Suprapubic skin (tissue), 4 donors: ENCODE results near the gene RASIP1.

Experiments used
- EP300 ChIP-seq: sonication (generic); formaldehyde crosslinking; IDR thresholded peaks from one replicate; pipeline ENCODE4 v1.6.1; 2017; ENCODE audit warnings: antibody characterized with exemption
- POLR2A ChIP-seq, 2 donors: fragments of 450-650 bp; IDR thresholded peaks; one replicate each; pipeline ENCODE4 v1.6.1; 2017; ENCODE audit warnings: antibody characterized with exemption in 2 of 2, mild to moderate bottlenecking in 2 of 2, moderate library complexity in 2 of 2
- POLR2AphosphoS5 ChIP-seq, 3 donors: sonication (generic); formaldehyde crosslinking; IDR thresholded peaks; one replicate each; pipeline ENCODE4 v1.6.1; 2017; ENCODE audit warnings: antibody characterized with exemption in 3 of 3
- TF ChIP-seq, protein P1 (sequence below), 2 donors: fragments of 200-600 bp in 1 of 2; fragments of 450-650 bp in 1 of 2; sonication (generic) in 1 of 2; IDR thresholded peaks; one replicate each; pipeline ENCODE4 v1.5.1; 2016 to 2019; ENCODE audit warnings: antibody characterized with exemption in 2 of 2, mild to moderate bottlenecking in 1 of 2, moderate library complexity in 1 of 2

- TF ChIP-seq POLR2A (IDR thresholded peaks at IDR 0.05) (no peak), POLR2AphosphoS5 (IDR thresholded peaks at IDR 0.05) (no peak), EP300 (no peak)
- TF ChIP-seq, protein P1, sequence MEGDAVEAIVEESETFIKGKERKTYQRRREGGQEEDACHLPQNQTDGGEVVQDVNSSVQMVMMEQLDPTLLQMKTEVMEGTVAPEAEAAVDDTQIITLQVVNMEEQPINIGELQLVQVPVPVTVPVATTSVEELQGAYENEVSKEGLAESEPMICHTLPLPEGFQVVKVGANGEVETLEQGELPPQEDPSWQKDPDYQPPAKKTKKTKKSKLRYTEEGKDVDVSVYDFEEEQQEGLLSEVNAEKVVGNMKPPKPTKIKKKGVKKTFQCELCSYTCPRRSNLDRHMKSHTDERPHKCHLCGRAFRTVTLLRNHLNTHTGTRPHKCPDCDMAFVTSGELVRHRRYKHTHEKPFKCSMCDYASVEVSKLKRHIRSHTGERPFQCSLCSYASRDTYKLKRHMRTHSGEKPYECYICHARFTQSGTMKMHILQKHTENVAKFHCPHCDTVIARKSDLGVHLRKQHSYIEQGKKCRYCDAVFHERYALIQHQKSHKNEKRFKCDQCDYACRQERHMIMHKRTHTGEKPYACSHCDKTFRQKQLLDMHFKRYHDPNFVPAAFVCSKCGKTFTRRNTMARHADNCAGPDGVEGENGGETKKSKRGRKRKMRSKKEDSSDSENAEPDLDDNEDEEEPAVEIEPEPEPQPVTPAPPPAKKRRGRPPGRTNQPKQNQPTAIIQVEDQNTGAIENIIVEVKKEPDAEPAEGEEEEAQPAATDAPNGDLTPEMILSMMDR (IDR thresholded peaks at IDR 0.05), result no peak
Observed at GRCh38 chr19:48750771-48751504, 10.5 kb upstream of the RASIP1 start.
